Adipocyte (in vitro differentiated cells): ENCODE data around the gene ANO2.

Source experiments
- DNase-seq: peaks from one replicate; pipeline ENCODE4 v3.0.0-alpha.2; 2015; ENCODE audit warnings: low read depth
- H3K27me3 ChIP-seq: replicated peaks from 2 replicates; pipeline ENCODE4 v1.7.0; 2013; ENCODE audit warnings: mild to moderate bottlenecking, low read length, moderate library complexity; ENCODE audit not compliant: control insufficient read depth, insufficient read depth
- H3K36me3 ChIP-seq: 2 replicates; pipeline ENCODE4 v1.7.0; 2013; ENCODE audit warnings: low read length, mild to moderate bottlenecking, moderate library complexity; ENCODE audit not compliant: control insufficient read depth, insufficient read depth, severe bottlenecking
- H3K4me1 ChIP-seq: 2 replicates; pipeline ENCODE4 v1.7.0; 2013; ENCODE audit warnings: mild to moderate bottlenecking, low read length, moderate library complexity; ENCODE audit not compliant: control insufficient read depth, insufficient read depth
- H3K4me3 ChIP-seq: 2 replicates; pipeline ENCODE4 v1.7.0; 2013; ENCODE audit warnings: mild to moderate bottlenecking, low read length, moderate library complexity
- H3K9ac ChIP-seq: 2 replicates; pipeline ENCODE4 v1.7.0; 2013; ENCODE audit warnings: mild to moderate bottlenecking, low read length, moderate library complexity
- H3K9me3 ChIP-seq: 2 replicates; pipeline ENCODE4 v1.7.0; 2013; ENCODE audit warnings: mild to moderate bottlenecking, low read length, moderate library complexity; ENCODE audit not compliant: control insufficient read depth

Gene ANO2

GRCh38 chr12:5787828-5788227, 157.2 kb downstream of the ANO2 start:
- H3K27me3 ChIP-seq, result peaks cover 29% of the 10 kb centered on the region
- H3K9ac ChIP-seq, result no peak overlapping the region
- no peak for DNase-seq
- H3K36me3 ChIP-seq, result no peaks in the 10 kb centered on the region
- no peaks in the 10 kb centered on the region for H3K4me1 ChIP-seq
- peaks cover 2% of the 10 kb centered on the region for H3K9me3 ChIP-seq
- H3K4me3 ChIP-seq, result no peak overlapping the region

GRCh38 chr12:5785601-5786000, 159.5 kb downstream of the ANO2 start:
- H3K9ac ChIP-seq, result no peak overlapping the region
- no peaks in the 10 kb centered on the region for H3K36me3 ChIP-seq
- no peak for DNase-seq

GRCh38 chr12:5784462-5785130, 160.5 kb downstream of the ANO2 start:
- H3K36me3 ChIP-seq, result no peaks in the 10 kb centered on the region
- H3K9me3 ChIP-seq, result peaks cover 15% of the 10 kb centered on the region
- no peak overlapping the region for H3K9ac ChIP-seq
- no peaks in the 10 kb centered on the region for H3K4me1 ChIP-seq
- no peak for DNase-seq
- no peak overlapping the region for H3K4me3 ChIP-seq
- H3K27me3 ChIP-seq, result peaks cover 13% of the 10 kb centered on the region

More at GRCh38 chr12:5785601-5786000, 159.5 kb downstream of the ANO2 start:
- peaks cover 15% of the 10 kb centered on the region for H3K9me3 ChIP-seq
- H3K27me3 ChIP-seq, result peaks cover 21% of the 10 kb centered on the region
- H3K4me3 ChIP-seq, result no peak overlapping the region
- no peaks in the 10 kb centered on the region for H3K4me1 ChIP-seq

- no peak overlapping the region for H3K9ac ChIP-seq
- peaks cover 15% of the 10 kb centered on the region for H3K9me3 ChIP-seq
- no peaks in the 10 kb centered on the region for H3K4me1 ChIP-seq
- DNase-seq, result no peak
- no peak overlapping the region for H3K4me3 ChIP-seq
- peaks cover 5% of the 10 kb centered on the region for H3K27me3 ChIP-seq
- H3K36me3 ChIP-seq, result no peaks in the 10 kb centered on the region
These were observed 161.7 kb downstream of the ANO2 start for GRCh38 chr12:5783289-5783920.

- no peak overlapping the region for H3K4me3 ChIP-seq
- H3K36me3 ChIP-seq, result no peaks in the 10 kb centered on the region
- H3K4me1 ChIP-seq, result no peaks in the 10 kb centered on the region
- no peak for DNase-seq
- peaks cover 5% of the 10 kb centered on the region for H3K27me3 ChIP-seq
- H3K9me3 ChIP-seq, result peaks cover 15% of the 10 kb centered on the region
- no peak overlapping the region for H3K9ac ChIP-seq
These were observed 164.5 kb downstream of the ANO2 start for GRCh38 chr12:5780536-5780935.

GRCh38 chr12:5779401-5779800, 165.7 kb downstream of the ANO2 start:
- Histone ChIP-seq H3K9me3 (peaks cover 15% of the 10 kb centered on the region), H3K27me3 (peaks cover 6% of the 10 kb centered on the region), H3K4me3 (no peak overlapping the region), H3K4me1 (no peaks in the 10 kb centered on the region), H3K9ac (no peak overlapping the region), H3K36me3 (no peaks in the 10 kb centered on the region)
- DNase-seq, result no peak

- DNase-seq, result no peak
- no peaks in the 10 kb centered on the region for H3K36me3 ChIP-seq
- H3K4me1 ChIP-seq, result no peaks in the 10 kb centered on the region
- peaks cover 10% of the 10 kb centered on the region for H3K27me3 ChIP-seq
- H3K4me3 ChIP-seq, result no peak overlapping the region
- H3K9me3 ChIP-seq, result peaks cover 15% of the 10 kb centered on the region
- H3K9ac ChIP-seq, result no peak overlapping the region
These were observed 166.2 kb downstream of the ANO2 start for GRCh38 chr12:5778821-5779220.

- DNase-seq, result no peak
- no peak overlapping the region for H3K4me3 ChIP-seq
These were observed 167.6 kb downstream of the ANO2 start for GRCh38 chr12:5777451-5777850.

GRCh38 chr12:5776091-5776490, 169.0 kb downstream of the ANO2 start:
- Histone ChIP-seq H3K36me3 (no peaks in the 10 kb centered on the region), H3K4me3 (no peak overlapping the region), H3K27me3 (peaks cover 13% of the 10 kb centered on the region)

More at GRCh38 chr12:5777451-5777850, 167.6 kb downstream of the ANO2 start:
- Histone ChIP-seq H3K4me1 (no peaks in the 10 kb centered on the region), H3K9ac (no peak overlapping the region), H3K27me3 (peaks cover 13% of the 10 kb centered on the region), H3K36me3 (no peaks in the 10 kb centered on the region), H3K9me3 (peaks cover 8% of the 10 kb centered on the region)

GRCh38 chr12:5773550-5773949, 171.5 kb downstream of the ANO2 start:
- no peaks in the 10 kb centered on the region for H3K36me3 ChIP-seq
- DNase-seq, result no peak
- H3K27me3 ChIP-seq, result peaks cover 13% of the 10 kb centered on the region
- no peak overlapping the region for H3K9ac ChIP-seq
- no peaks in the 10 kb centered on the region for H3K4me1 ChIP-seq
- no peaks in the 10 kb centered on the region for H3K9me3 ChIP-seq
- no peak overlapping the region for H3K4me3 ChIP-seq

More at GRCh38 chr12:5776091-5776490, 169.0 kb downstream of the ANO2 start:
- Histone ChIP-seq H3K9ac (no peak overlapping the region), H3K4me1 (no peaks in the 10 kb centered on the region), H3K9me3 (no peaks in the 10 kb centered on the region)
- DNase-seq, result no peak

- Histone ChIP-seq H3K9ac (no peak overlapping the region), H3K4me3 (no peak overlapping the region), H3K4me1 (no peaks in the 10 kb centered on the region), H3K27me3 (peaks cover 13% of the 10 kb centered on the region), H3K36me3 (no peaks in the 10 kb centered on the region), H3K9me3 (no peaks in the 10 kb centered on the region)
- no peak for DNase-seq
These were observed 173.3 kb downstream of the ANO2 start for GRCh38 chr12:5771756-5772155.
